SH-SY5Y (cell line): Measurements from ENCODE around the gene CNTLN.
A peak's percentile ranks its signal among the peaks of the same experiment; 100 is the strongest.

ENCODE experiments used
- GATA2 ChIP-seq: IDR thresholded peaks from 2 replicates; pipeline ENCODE4 v1.6.1; 2011; ENCODE audit warnings: mild to moderate bottlenecking, low read depth, low read length
- GATA3 ChIP-seq: IDR thresholded peaks from 2 replicates; pipeline ENCODE4 v1.6.1; 2011; ENCODE audit warnings: low read depth, mild to moderate bottlenecking, low read length, moderate library complexity

CNTLN gene

GRCh38 chr9:17480966-17481365, 346.1 kb downstream of the CNTLN start:
- TF ChIP-seq GATA2 (no peak), GATA3 (no peak)

GRCh38 chr9:17481565-17481964, 346.7 kb downstream of the CNTLN start:
- TF ChIP-seq GATA3 = no peak
- TF ChIP-seq GATA2 = no peak

GRCh38 chr9:17484906-17485305, 350.1 kb downstream of the CNTLN start:
- TF ChIP-seq GATA3 (no peak), GATA2 (no peak)

- no peak for TF ChIP-seq GATA3
- TF ChIP-seq GATA2 = no peak
Observed at GRCh38 chr9:17486396-17486795, 351.6 kb downstream of the CNTLN start.

- TF ChIP-seq GATA3 = no peak
- TF ChIP-seq GATA2 = no peak
Observed at GRCh38 chr9:17487467-17487866, 352.6 kb downstream of the CNTLN start.

GRCh38 chr9:17488662-17489061, 353.8 kb downstream of the CNTLN start:
- TF ChIP-seq GATA3 (no peak), GATA2 (no peak)

GRCh38 chr9:17490110-17490509, 355.3 kb downstream of the CNTLN start:
- peak; percentile 91 for TF ChIP-seq GATA3
- TF ChIP-seq GATA2 = peak; percentile 86

GRCh38 chr9:17491780-17492179, 356.9 kb downstream of the CNTLN start:
- TF ChIP-seq GATA3 (no peak), GATA2 (no peak)

GRCh38 chr9:17503196-17503595, 368.4 kb downstream of the CNTLN start:
- TF ChIP-seq GATA3 = no peak
- no peak for TF ChIP-seq GATA2

GRCh38 chr9:17509151-17509550, 374.3 kb downstream of the CNTLN start:
- TF ChIP-seq GATA2 = no peak
- TF ChIP-seq GATA3 = no peak

- no peak for TF ChIP-seq GATA2
- TF ChIP-seq GATA3 = no peak
Observed at GRCh38 chr9:17509701-17510100, 374.9 kb downstream of the CNTLN start.

- TF ChIP-seq GATA2 (no peak), GATA3 (no peak)
Observed at GRCh38 chr9:17519761-17520160, 384.9 kb downstream of the CNTLN start.

- TF ChIP-seq GATA2 (no peak), GATA3 (no peak)
Observed at GRCh38 chr9:17520268-17521064, 385.6 kb downstream of the CNTLN start.

- no peak for TF ChIP-seq GATA2
- TF ChIP-seq GATA3 = no peak
Observed at GRCh38 chr9:17521100-17521855, 386.4 kb downstream of the CNTLN start.

- TF ChIP-seq GATA3 (no peak), GATA2 (no peak)
Observed at GRCh38 chr9:17528859-17529258, 394.0 kb downstream of the CNTLN start.

GRCh38 chr9:17531642-17532254, 396.9 kb downstream of the CNTLN start:
- TF ChIP-seq GATA3 (no peak), GATA2 (no peak)
